Measurements from ENCODE around the gene DNAJC4. TPM values are rescaled to one million over a fixed set of nuclear protein-coding genes. Genes with fewer than 3 reads are reported as not detected.

The DNAJC4 gene
- total RNA-seq, 3 donors from 2014 or later: 43.6 to 57.6 (median 50.7) TPM

- Histone ChIP-seq H3K9me3 (no peaks in the 10 kb centered on the region), H3K4me3 (no peak overlapping the region), H3K36me3 (ENCODE audit: low read depth) (no peaks in the 10 kb centered on the region), H3K4me1 (ENCODE audit: low read depth) (peaks cover 31% of the 10 kb centered on the region)
- TF ChIP-seq CTCF (IDR thresholded peaks at IDR 0.05): no peak
- ATAC-seq: peak; percentile 72
- DNase-seq: peak; percentile 77 to 80 (median 78)
- intact Hi-C loops (cut with DNase I, micrococcal nuclease): no loop called here
These were observed 46.5 kb downstream of the DNAJC4 start for GRCh38 chr11:64276653-64277431.

GRCh38 chr11:64278576-64279190 lies 48.3 kb downstream of the DNAJC4 start:
- intact Hi-C loops (cut with DNase I, micrococcal nuclease): no loop called here
- peaks cover 30% of the 10 kb centered on the region for H3K4me1 ChIP-seq (ENCODE audit: low read depth)
- DNase-seq (peak in 1 of 3 donors; percentile 41), ATAC-seq (no peak)
- H3K9me3 ChIP-seq: no peaks in the 10 kb centered on the region
- H3K4me3 ChIP-seq: no peak overlapping the region
- TF ChIP-seq CTCF (IDR thresholded peaks at IDR 0.05): no peak
- no peaks in the 10 kb centered on the region for H3K36me3 ChIP-seq (ENCODE audit: low read depth)

- peaks cover 30% of the 10 kb centered on the region for H3K4me1 ChIP-seq (ENCODE audit: low read depth)
- no peak for TF ChIP-seq CTCF (IDR thresholded peaks at IDR 0.05)
- DNase-seq: peak in 1 of 3 donors; percentile 43
- no peak for ATAC-seq
- intact Hi-C loops (cut with DNase I, micrococcal nuclease): no loop called here
- H3K9me3 ChIP-seq: no peaks in the 10 kb centered on the region
- no peaks in the 10 kb centered on the region for H3K36me3 ChIP-seq (ENCODE audit: low read depth)
- no peak overlapping the region for H3K4me3 ChIP-seq
These were observed 51.8 kb downstream of the DNAJC4 start for GRCh38 chr11:64281957-64282770.

- intact Hi-C loops (cut with DNase I, micrococcal nuclease): no loop called here
These were observed 52.7 kb downstream of the DNAJC4 start for GRCh38 chr11:64283092-64283491.

More at GRCh38 chr11:64283092-64283491, 52.7 kb downstream of the DNAJC4 start:
- Histone ChIP-seq H3K36me3 (ENCODE audit: low read depth) (no peaks in the 10 kb centered on the region), H3K4me3 (no peak overlapping the region), H3K4me1 (ENCODE audit: low read depth) (peaks cover 28% of the 10 kb centered on the region), H3K9me3 (no peaks in the 10 kb centered on the region)
- no peak for DNase-seq
- no peak for ATAC-seq
- TF ChIP-seq CTCF (IDR thresholded peaks at IDR 0.05): no peak

Other genes starting within 250 kb of the DNAJC4 start
- gene OTUB1, start 244.1 kb upstream of the DNAJC4 start, total RNA-seq: 10 to 100 TPM; 60.1 to 70.3 (median 64.1) TPM
- 1 to 10 TPM in 1 of 3 donors, under 1 TPM in 2; 0.31 to 8.9 (median 0.38) TPM for gene FLRT1, start 194.6 kb upstream of the DNAJC4 start, total RNA-seq
- gene MACROD1, start 64.4 kb upstream of the DNAJC4 start, total RNA-seq: 10 to 100 TPM; 26.7 to 38.7 (median 38.1) TPM
- 100 to 1,000 TPM in 1 of 3 donors, 10 to 100 TPM in 2; 49.4 to 118 (median 80.3) TPM for gene STIP1, start 44.4 kb upstream of the DNAJC4 start, total RNA-seq
- gene FERMT3, start 23.8 kb upstream of the DNAJC4 start, total RNA-seq: 10 to 100 TPM; 19.7 to 32.7 (median 26.4) TPM
- 10 to 100 TPM; 50.6 to 55.1 (median 53.1) TPM for gene TRPT1, start 4.4 kb upstream of the DNAJC4 start, total RNA-seq
- gene NUDT22, start 4.3 kb upstream of the DNAJC4 start, total RNA-seq: 100 to 1,000 TPM in 2 of 3 donors, 10 to 100 TPM in 1; 81.6 to 137 (median 119) TPM
- 100 to 1,000 TPM in 1 of 3 donors, 10 to 100 TPM in 2; 45.3 to 156 (median 45.6) TPM for gene VEGFB, start 4.0 kb downstream of the DNAJC4 start, total RNA-seq
- 10 to 100 TPM; 67.5 to 91.0 (median 75.8) TPM for gene FKBP2, start 10.5 kb downstream of the DNAJC4 start, total RNA-seq
- 100 to 1,000 TPM in 1 of 3 donors, 10 to 100 TPM in 2; 73.6 to 142 (median 87.5) TPM for gene PPP1R14B, start 16.4 kb downstream of the DNAJC4 start, total RNA-seq
- gene PLCB3, start 21.0 kb downstream of the DNAJC4 start, total RNA-seq: 10 to 100 TPM; 51.1 to 72.1 (median 65.1) TPM
- gene BAD, start 54.1 kb downstream of the DNAJC4 start, total RNA-seq: 10 to 100 TPM; 56.8 to 90.9 (median 75.4) TPM
- 10 to 100 TPM; 31.2 to 46.7 (median 40.6) TPM for gene GPR137, start 55.3 kb downstream of the DNAJC4 start, total RNA-seq
- not detected for gene KCNK4, start 60.8 kb downstream of the DNAJC4 start, total RNA-seq
- not detected for gene CATSPERZ, start 69.8 kb downstream of the DNAJC4 start, total RNA-seq
- gene ESRRA, start 75.0 kb downstream of the DNAJC4 start, total RNA-seq: 100 to 1,000 TPM; 126 to 204 (median 183) TPM
- gene TRMT112, start 87.0 kb downstream of the DNAJC4 start, total RNA-seq: 100 to 1,000 TPM in 1 of 3 donors, 10 to 100 TPM in 2; 48.5 to 122 (median 63.5) TPM
- gene PRDX5, start 87.6 kb downstream of the DNAJC4 start, total RNA-seq: 100 to 1,000 TPM; 159 to 512 (median 353) TPM
- 10 to 100 TPM; 13.4 to 32.5 (median 28.8) TPM for gene CCDC88B, start 109.7 kb downstream of the DNAJC4 start, total RNA-seq
- gene RPS6KA4, start 128.6 kb downstream of the DNAJC4 start, total RNA-seq: 10 to 100 TPM; 33.6 to 39.8 (median 36.5) TPM